Lower leg skin (tissue), 3 donors: Measurements from ENCODE around the gene NEB.

Experiments used
- CTCF ChIP-seq, 3 donors: fragments of 450-650 bp; IDR thresholded peaks; one replicate each; pipeline ENCODE4 v1.5.1; 2016; ENCODE audit warnings: antibody characterized with exemption in 3 of 3, mild to moderate bottlenecking in 3 of 3, moderate library complexity in 2 of 3
- POLR2A ChIP-seq, 2 donors: fragments of 450-650 bp; IDR thresholded peaks; one replicate each; pipeline ENCODE4 v1.6.1; 2016 to 2017; ENCODE audit warnings: antibody characterized with exemption in 2 of 2, mild to moderate bottlenecking in 1 of 2, moderate library complexity in 1 of 2

GRCh38 chr2:151472966-151473365 lies 261.3 kb downstream of the NEB start:
- TF ChIP-seq CTCF (IDR thresholded peaks at IDR 0.05), result no peak
- no peak for TF ChIP-seq POLR2A (IDR thresholded peaks at IDR 0.05)
